HL-60 (cell line): ENCODE data around the gene RPS26.
A peak's percentile ranks its signal among the peaks of the same experiment; 100 is the strongest.
"Not testable (repeated sequence)": the region's sequence is repeated elsewhere in the genome, so short reads cannot be mapped to it uniquely, and the experiment has no call there.

Experiments used
- DNase-seq, 2 experiments: peaks; one replicate each; pipeline ENCODE4 v3.0.0-alpha.2; 2010 to 2020; ENCODE audit warnings: low read depth in 1 of 2, low spot score in 1 of 2
- H3K27ac ChIP-seq: fragments of 250-450 bp; sonication (Bioruptor Pico); replicated peaks from 2 replicates; pipeline ENCODE4 v1.5.1; 2020; ENCODE audit warnings: mild to moderate bottlenecking, moderate library complexity
- H3K27me3 ChIP-seq: fragments of 250-450 bp; sonication (Bioruptor Pico); 2 replicates; pipeline ENCODE4 v1.5.1; 2021; ENCODE audit warnings: mild to moderate bottlenecking, moderate library complexity; ENCODE audit not compliant: insufficient read depth, poor library complexity, severe bottlenecking
- H3K4me3 ChIP-seq: replicated peaks from 2 replicates; pipeline ENCODE4 v1.5.1; 2011; ENCODE audit warnings: mild to moderate bottlenecking, control low read depth, low read length; ENCODE audit not compliant: insufficient read depth
- GABPA ChIP-seq: IDR thresholded peaks from 2 replicates; pipeline ENCODE4 v1.6.1; 2012; ENCODE audit warnings: low read depth
- POLR2AphosphoS5 ChIP-seq: IDR thresholded peaks from 2 replicates; pipeline ENCODE4 v1.6.1; 2012; ENCODE audit warnings: low read depth
- SPI1 ChIP-seq: IDR thresholded peaks from 2 replicates; pipeline ENCODE4 v1.6.1; 2012; ENCODE audit warnings: low read depth, mild to moderate bottlenecking, borderline replicate concordance
- TF ChIP-seq, protein P1 (sequence below): IDR thresholded peaks from one replicate; pipeline ENCODE4 v1.5.1; 2011; ENCODE audit warnings: low read length, control low read depth, inconsistent platforms; ENCODE audit not compliant: insufficient read depth
- TF ChIP-seq, protein P2 (sequence below): IDR thresholded peaks from 2 replicates; pipeline ENCODE4 v1.6.1; 2012; ENCODE audit warnings: low read depth; ENCODE audit not compliant: insufficient replicate concordance

RPS26 gene

GRCh38 chr12:56003376-56003775, 38.3 kb upstream of the RPS26 start:
- DNase-seq: peak in 1 of 2 experiments; percentile 37
- not testable (repeated sequence) for H3K27me3 ChIP-seq, H3K4me3 ChIP-seq, H3K27ac ChIP-seq
- TF ChIP-seq SPI1: peak; percentile 58; the same call in 1 of the 2 replicates

- H3K27me3 ChIP-seq: no peaks in the 10 kb centered on the region
- TF ChIP-seq POLR2AphosphoS5 (no peak), GABPA (no peak), SPI1 (no peak)
- TF ChIP-seq, protein P1, sequence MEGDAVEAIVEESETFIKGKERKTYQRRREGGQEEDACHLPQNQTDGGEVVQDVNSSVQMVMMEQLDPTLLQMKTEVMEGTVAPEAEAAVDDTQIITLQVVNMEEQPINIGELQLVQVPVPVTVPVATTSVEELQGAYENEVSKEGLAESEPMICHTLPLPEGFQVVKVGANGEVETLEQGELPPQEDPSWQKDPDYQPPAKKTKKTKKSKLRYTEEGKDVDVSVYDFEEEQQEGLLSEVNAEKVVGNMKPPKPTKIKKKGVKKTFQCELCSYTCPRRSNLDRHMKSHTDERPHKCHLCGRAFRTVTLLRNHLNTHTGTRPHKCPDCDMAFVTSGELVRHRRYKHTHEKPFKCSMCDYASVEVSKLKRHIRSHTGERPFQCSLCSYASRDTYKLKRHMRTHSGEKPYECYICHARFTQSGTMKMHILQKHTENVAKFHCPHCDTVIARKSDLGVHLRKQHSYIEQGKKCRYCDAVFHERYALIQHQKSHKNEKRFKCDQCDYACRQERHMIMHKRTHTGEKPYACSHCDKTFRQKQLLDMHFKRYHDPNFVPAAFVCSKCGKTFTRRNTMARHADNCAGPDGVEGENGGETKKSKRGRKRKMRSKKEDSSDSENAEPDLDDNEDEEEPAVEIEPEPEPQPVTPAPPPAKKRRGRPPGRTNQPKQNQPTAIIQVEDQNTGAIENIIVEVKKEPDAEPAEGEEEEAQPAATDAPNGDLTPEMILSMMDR: no peak
- TF ChIP-seq, protein P2, sequence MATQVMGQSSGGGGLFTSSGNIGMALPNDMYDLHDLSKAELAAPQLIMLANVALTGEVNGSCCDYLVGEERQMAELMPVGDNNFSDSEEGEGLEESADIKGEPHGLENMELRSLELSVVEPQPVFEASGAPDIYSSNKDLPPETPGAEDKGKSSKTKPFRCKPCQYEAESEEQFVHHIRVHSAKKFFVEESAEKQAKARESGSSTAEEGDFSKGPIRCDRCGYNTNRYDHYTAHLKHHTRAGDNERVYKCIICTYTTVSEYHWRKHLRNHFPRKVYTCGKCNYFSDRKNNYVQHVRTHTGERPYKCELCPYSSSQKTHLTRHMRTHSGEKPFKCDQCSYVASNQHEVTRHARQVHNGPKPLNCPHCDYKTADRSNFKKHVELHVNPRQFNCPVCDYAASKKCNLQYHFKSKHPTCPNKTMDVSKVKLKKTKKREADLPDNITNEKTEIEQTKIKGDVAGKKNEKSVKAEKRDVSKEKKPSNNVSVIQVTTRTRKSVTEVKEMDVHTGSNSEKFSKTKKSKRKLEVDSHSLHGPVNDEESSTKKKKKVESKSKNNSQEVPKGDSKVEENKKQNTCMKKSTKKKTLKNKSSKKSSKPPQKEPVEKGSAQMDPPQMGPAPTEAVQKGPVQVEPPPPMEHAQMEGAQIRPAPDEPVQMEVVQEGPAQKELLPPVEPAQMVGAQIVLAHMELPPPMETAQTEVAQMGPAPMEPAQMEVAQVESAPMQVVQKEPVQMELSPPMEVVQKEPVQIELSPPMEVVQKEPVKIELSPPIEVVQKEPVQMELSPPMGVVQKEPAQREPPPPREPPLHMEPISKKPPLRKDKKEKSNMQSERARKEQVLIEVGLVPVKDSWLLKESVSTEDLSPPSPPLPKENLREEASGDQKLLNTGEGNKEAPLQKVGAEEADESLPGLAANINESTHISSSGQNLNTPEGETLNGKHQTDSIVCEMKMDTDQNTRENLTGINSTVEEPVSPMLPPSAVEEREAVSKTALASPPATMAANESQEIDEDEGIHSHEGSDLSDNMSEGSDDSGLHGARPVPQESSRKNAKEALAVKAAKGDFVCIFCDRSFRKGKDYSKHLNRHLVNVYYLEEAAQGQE: no peak
- H3K27ac ChIP-seq: no peak overlapping the region
- no peak for DNase-seq
- no peak overlapping the region for H3K4me3 ChIP-seq
These were observed 37.5 kb upstream of the RPS26 start for GRCh38 chr12:56004211-56004610.

DNA sequence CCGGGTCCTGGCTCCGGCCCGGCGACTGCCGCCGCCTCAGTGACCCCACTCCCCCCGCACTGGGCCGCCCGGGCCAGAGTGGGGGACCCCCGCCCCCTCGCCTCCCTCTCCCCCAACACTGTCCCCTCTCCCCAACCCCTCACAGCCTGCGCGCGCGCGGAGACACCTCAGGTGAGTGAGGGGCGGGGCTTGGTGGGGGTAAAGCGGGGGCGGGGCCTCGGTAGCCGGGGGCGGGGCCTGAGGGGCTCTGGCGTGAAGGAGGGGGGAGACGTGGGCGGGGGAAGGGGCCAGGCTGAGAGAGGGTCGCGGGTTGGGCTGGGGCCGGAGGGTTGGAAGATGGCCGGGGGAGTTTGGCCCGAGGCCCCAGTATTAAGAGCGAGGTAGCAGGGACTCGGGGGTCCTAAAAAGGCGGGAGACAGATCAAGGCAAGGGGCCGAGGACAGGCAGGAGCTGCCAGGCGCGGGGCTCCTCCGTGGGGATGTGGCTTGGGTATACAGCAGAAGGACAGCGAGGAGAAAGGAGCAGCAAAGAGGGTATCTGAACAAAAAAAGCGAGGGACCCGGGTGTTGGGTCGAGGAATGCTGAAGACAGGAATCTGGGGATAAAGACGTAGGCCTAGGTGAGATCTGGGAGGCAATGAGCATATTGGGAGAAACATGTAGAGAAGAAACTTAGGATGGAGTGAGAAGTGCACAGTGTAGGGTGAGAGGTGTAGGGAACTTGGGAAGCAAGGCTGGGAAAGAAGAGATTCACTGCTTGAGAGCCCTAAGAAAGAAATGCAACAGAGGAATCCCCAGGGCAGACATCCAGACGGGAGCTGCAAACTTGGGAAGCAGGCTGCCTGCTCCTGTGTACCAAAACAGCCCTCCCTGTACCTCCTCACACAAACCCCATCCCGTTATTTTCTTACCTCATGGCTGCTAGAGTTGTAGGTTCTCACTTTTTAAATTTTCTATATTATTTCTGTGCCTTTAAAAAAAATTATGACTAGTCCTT, 33.9 kb upstream of the RPS26 start:
- DNase-seq: peak in 1 of 2 experiments; percentile 23
- TF ChIP-seq SPI1 (no peak), GABPA (no peak), POLR2AphosphoS5 (no peak)
- TF ChIP-seq, protein P2: no peak
- TF ChIP-seq, protein P1: no peak
- Histone ChIP-seq H3K4me3 (peak overlapping the region; percentile 81), H3K27ac (peak overlapping the region; percentile 48), H3K27me3 (no peaks in the 10 kb centered on the region)

DNA sequence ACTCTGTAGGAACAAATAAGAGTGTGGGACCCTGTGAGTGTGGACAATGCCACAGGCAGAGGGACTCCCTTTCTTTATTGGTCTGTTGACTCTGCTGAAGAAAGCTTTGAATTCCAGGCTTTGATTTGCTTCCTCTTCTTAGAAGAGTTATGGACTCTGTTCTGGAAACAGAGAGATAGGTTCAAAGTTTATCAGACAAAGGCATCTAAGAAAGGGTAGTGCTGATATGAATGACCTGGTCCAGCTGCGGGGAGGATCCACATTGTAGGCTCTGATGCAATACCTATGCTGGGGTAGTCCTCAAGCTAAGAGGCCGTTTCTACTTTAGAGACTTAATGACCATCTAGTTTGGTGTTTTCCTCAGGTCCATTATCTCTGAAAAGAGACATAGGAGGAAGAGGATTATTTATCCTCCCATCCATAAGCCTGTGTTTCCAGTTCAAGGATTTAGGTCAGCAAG, 31.6 kb upstream of the RPS26 start:
- DNase-seq: no peak
- Histone ChIP-seq H3K27ac (no peak overlapping the region), H3K27me3 (no peaks in the 10 kb centered on the region), H3K4me3 (no peak overlapping the region)
- TF ChIP-seq, protein P2: no peak
- TF ChIP-seq, protein P1: no peak
- TF ChIP-seq GABPA: no peak
- TF ChIP-seq POLR2AphosphoS5: no peak
- no peak for TF ChIP-seq SPI1
